Measurements from ENCODE around the gene TNFAIP8L3.
"Not testable (repeated sequence)": the region's sequence is repeated elsewhere in the genome, so short reads cannot be mapped to it uniquely, and the experiment has no call there.

Gene TNFAIP8L3

DNA sequence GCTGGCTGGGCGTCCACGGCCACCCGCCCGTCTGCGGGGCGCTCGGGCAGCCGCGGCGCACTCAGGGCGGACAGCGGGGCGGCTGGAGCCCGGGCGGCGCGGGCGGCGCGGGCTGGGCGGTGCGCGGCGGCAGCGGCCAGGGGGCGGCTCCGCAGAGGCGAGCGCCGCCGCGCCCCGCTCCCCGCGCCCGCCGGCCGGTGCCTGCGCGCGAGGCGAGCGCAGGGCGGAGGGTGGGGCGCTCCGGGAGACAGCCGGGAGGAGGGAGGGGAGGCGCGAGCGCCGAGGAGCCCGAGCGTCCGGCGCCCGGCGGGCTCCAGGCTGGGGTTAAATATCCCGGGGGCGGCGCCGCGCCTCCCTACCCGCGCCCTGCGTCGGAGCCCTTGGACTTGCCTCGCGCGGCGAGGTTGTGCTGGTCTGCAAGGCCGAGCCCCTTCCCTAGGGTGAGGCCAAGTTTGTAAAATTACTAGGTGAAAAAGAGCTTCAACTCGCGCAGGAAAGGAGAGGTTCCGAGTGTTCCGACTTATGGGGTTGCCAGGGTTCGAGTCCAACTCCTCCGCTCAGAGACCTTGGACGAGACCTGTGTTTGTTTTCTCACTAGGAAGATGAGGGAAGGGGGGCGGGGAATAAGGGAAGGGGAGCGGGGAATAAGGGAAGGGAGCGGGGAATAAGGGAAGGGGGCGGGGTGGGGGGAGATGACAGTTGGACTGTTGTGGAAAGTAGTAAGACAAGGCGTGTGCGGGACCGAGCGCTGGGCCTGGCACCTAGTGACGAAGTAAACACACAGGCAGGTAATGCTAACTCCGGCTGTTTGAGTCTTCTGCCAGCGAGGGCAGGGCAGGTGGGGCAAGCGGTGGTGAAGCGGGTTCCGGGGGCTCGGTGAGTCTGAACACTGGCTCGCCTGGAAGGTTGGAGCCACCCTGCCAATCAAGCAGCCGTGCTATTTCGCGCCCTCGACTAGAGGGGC is at the start of gene TNFAIP8L3:
TSS of gene TNFAIP8L3 (minus strand) at position 301 of the 964 bp plus-strand sequence. CDS start 311 bp downstream, outside the sequence.
- DNase-seq (ENCODE audit: low read depth, low spot score), result no peak

DNA sequence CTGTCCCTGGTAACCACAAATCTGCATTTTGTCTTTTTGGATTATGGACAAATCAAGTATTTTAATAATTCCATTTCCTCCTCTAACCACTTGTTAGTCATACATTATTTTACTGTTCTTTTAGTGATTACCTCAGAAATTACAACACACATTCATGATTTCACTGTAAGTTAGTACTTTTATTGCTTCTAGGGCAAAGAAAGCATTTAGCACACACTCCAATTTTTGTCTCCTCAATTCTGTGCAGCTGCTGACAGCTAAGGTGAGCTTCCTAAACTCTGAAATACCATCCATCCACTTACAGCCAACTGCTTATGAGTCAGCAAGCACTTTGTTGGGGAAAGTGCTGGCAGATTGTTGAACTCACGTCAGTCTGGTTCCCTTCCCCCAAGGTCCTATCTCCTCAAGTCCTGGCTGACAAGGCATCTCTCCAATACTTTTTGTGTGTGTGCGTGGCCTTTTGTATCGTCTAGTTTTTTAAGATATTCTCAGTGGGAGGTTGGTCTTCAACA is 49.4 kb upstream of the TNFAIP8L3 start:
- DNase-seq (ENCODE audit: low read depth, low spot score), result no peak

DNA sequence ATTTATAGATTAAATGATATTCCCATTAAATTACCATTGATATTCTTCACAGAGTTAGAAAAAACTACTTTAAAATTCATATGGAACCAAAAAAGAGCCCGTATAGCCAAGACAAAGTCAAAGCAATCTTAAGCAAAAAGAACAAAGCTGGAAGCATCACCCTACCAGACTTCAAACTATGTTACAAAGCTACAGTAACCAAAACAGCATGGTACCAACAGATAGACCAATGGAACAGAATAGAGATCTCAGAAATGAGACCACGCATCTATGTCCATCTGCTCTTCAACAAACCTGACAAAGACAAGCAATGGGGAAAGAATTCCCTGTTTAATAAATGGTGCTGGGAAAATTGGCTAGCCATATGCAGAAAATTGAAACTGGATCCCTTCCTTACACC is 45.6 kb upstream of the TNFAIP8L3 start:
- not testable (repeated sequence) for DNase-seq (ENCODE audit: low read depth, low spot score)

DNA sequence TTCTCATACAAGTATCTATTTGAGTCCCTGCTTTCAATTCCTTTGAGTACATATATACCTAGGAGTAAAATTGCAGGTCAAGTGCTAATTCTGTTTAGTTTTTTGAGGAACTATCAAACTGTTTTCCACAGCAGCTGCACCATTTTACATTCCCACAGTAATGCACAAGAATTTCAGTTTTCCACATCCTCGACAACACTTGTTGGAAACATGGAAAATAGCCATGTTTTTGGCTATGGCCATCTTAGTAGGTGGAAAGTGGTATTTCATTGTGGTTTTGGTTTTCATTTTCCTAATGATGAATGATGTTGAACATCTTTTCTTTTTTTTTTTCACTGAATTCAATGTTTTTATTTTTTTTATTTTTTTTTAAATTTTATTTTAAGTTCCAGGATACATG is 44.4 kb upstream of the TNFAIP8L3 start:
- DNase-seq (ENCODE audit: low read depth, low spot score), result no peak

DNA sequence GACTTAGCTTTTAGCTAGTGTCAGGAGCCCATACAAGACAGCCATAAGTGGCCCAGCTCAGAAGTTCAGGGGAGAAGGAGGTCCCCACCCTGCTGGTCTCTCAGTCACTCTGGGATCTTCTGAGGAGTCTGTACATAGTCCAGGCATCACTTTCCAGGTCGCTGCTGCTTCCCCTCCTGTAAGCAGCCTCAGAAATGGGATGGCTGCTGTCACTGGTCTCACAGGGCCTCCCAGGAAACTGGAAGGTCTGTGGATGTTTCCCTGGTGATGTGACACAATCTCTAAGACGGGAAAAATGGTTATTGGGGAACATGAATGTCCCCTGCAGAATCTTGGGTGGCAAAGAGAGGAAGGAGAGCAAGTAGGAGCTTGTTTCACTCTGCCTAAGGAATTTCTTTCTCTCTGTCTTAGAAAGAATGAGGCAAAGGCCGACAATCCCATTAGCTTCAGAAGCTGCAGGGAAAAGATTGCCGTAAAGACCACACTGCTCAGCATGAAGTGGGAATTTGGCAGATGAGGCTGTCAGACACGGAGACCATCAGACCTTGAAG is 43.2 kb upstream of the TNFAIP8L3 start:
- no peak for DNase-seq (ENCODE audit: low read depth, low spot score)

DNA sequence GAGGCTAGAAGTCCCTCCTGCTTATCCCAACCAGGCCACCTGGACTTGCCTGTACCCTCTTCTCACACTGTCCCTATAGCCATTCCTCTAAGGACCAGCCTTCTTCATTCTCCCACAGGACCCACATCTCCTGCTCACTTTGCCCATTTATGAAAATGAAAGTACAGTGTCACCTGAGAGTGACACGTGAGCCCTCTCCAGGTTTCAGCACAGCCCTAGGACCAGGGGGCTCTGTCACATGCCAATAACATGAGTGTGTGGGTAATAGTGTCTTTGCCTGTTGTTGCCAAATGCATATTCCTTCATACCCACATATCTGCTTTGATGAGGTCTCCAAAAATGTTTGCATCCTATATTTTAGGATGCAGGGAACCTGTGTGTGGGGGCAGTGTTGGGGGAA is 42.3 kb upstream of the TNFAIP8L3 start:
- no peak for DNase-seq (ENCODE audit: low read depth, low spot score)

DNA sequence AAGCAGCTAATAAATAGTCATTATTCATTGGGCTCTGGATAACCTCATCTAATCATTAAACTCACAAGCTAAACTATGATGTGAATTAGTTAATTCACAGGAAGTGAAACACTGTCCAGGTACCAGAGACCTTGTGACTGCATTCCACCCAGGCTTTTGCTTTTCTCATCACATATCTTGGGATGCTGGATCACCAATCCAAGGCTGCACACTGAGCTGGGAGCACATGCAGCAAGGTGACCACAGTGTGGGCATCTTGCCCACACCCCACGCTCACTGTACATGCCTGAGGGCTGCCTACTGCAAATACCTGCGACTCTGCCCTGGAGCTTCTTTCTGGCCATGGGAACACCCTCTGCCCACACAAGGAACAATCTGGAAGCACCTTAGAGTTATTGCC is 40.6 kb upstream of the TNFAIP8L3 start:
- no peak for DNase-seq (ENCODE audit: low read depth, low spot score)

DNA sequence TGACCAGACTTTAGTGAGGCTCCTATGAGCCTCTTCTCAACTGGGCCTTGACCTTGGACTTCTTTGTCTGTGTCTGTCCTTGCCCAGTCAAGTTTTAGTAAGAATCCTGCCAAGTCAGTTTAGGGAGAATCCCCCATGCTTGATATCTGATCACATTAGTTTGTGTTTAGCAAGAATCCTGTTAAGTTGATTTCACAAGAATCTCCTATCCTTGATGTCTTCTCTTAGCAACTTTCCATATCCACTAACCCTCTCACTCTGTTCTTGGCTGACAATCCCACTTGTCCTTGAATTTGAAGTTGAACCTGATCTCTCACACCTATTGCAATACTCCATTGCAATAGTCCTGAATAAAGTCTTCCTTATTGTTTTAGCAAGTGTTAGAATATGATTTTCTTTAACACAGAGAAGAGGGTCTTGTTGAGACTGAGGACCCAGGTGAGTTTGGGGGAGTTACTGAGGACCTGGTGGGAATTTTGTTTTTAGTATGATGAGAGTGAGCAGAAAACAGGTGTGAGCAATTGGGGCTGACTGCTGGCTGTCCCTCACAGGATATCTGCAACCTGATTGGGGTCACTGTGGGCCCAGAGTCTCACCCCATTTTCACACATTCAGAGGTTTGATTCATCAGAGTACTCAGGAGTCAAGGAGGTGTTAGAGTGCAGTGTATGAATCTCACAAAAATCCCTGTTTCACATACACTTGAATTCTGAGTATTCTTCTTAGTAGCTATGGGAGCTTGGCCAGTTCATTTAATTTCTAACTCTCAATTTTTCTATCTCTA is 39.9 kb upstream of the TNFAIP8L3 start:
- no peak for DNase-seq (ENCODE audit: low read depth, low spot score)

DNA sequence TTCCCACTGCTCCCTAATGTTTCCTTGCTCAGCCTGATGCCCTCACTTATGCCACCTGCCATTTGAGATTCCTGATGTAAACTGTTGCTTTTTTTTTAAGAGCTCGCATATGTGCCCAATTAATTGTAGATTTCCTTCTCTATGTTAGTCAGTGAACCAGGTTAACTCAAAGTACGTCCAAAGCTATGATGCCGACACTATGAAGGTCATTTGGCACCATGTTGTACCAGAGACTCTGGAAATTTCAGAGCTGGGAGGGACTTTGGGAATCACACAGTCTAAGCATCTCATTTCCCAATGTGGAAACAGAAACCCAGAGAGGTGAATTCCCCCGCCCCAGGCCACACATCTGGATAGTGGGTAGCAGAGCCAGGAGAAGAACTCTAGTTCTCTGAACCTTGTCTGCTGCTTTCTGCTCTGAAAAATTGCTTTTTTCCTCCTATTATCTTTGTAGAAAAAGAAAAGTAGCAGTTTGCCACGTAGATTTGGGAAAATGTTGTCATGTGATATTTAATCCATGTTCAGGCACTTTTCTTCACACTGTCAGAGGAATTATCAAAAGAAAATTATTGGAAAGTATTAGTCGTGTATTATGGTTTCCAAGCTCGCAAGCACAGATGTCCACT is 38.5 kb upstream of the TNFAIP8L3 start:
- DNase-seq (ENCODE audit: low read depth, low spot score), result no peak

DNA sequence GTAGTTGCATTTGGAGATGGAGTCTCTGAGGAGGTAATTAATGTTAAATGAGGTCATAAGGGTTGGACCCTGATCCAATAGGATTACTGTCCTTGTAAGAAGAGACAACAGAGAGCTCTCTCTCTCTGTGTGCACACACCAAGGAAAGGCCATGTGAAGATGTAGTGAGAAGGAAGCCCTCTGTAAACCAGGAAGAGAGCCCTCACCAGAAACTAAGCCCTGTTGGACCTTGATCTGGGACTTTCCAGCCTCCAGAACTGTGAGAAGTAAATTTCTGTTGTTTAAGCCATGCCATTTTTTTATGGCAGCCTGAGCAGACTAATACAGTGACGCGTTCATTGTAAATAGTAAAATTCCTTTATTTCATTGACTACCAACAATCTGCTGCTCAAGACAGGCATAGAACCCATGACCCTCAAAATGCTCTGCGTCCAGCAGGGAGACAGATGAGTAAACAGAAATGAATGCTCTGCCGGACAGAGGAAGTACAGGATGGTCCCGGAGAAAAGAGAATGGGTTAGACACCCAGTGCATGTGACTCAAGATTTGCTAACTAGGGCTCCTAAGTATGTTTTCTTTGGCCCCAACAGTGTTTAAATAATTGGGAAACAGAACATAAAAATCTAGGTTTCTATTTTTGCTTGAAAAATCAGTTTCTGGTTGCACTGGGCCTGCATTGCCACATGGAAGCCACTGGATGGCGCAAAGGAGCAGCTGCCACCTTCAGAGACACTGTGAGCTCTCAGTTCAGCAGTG is 37.9 kb upstream of the TNFAIP8L3 start:
- DNase-seq (ENCODE audit: low read depth, low spot score), result no peak

DNA sequence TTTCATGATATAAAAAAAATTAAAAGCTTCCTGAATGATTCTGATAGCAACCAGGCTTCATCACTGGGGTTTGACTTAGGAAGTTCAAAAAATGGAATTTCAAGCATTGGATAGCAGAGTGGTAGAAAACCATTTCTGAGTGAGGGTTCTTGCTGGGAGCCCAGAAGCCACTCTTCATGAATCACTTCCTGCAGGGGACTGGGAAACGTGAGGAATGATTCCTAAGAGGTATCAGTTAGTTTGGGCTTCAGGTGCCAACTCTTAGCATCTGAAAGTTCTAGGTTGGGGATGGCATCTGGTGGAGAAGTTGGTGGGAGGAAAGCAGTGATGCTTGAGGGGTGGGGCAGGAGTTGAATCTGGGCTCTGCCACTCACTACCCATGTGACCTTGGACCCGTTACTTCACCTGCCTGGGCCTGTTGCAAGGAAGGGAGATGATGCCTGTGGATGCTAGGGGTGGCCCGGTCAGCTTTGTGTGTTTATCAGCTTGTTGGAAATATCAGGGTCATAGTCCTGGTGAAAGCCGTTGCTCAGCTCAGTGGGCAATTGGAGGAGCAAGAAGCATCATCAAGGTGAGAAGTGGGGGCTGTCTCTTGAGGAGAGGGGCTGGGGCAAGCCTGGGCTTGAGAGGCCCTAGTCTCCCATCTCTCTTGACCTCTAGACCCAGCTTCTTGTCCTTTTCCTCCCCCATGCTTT is 37.0 kb upstream of the TNFAIP8L3 start:
- DNase-seq (ENCODE audit: low read depth, low spot score), result no peak

DNA sequence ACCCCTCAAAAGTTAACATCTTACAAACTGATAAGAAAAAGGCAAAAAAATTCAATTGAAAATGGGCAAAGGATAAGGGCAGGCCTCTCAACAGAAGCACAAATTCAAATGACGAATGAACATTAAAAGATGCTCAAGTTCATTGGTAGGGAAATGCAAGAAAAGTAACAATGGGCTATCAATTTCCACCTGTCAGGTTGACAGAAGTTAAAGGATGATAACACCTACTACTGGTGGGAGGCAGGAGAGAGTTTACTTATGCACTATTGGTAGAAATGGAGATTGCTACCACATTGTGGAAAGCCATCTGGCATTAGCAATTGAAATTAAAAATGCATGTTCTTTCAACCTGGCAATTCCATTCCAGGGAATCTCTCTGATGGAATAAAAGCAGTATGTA is 35.6 kb upstream of the TNFAIP8L3 start:
- no peak for DNase-seq (ENCODE audit: low read depth, low spot score)

DNA sequence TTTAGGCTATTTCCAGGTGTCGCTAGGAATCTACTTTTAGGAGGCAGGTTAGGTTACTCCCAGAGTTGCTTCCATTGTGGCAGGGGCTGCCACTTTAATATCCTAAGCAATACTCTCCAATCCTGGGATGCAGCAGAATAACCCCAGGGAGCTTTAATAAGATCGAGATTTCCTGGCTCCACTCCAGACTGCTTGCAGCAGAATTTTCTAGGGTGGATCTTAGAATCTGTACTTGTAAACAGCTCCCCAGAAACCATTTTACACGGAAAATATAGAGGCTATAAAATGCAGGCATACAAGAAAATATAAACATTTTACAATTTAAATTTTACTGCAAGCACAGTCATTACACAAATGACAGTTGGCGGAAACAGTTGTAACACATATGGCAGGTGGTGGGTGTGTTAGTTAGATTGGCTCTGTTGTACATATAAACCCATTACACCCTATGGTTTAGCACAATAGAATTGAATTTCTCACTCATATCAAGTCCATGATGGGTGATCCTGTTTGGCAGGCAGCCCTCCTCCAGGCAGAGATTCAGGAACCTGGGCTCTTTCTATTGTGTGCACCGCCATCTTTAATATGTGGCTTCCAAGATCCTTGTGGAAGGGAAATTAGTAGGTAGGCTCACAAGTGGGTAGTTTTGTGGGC is 35.0 kb upstream of the TNFAIP8L3 start:
- DNase-seq (ENCODE audit: low read depth, low spot score), result no peak

DNA sequence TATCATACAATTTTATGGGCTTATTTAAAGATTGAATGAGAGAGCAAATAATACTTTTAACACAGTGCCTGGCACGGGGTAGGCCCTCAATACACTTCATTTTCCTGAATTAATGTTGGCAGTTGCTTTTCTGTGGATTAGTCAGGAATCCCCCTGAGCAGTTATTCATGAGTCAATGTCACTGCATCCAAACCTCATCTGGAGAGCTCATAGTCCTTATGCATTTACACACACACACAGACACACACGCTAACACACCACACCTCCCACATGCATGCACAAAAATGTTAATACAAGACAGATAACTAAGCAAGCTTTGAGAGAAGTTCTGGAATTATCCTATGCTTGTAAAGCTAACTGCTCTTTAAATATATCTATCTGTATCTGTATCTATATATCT is 34.0 kb upstream of the TNFAIP8L3 start:
- no peak for DNase-seq (ENCODE audit: low read depth, low spot score)

DNA sequence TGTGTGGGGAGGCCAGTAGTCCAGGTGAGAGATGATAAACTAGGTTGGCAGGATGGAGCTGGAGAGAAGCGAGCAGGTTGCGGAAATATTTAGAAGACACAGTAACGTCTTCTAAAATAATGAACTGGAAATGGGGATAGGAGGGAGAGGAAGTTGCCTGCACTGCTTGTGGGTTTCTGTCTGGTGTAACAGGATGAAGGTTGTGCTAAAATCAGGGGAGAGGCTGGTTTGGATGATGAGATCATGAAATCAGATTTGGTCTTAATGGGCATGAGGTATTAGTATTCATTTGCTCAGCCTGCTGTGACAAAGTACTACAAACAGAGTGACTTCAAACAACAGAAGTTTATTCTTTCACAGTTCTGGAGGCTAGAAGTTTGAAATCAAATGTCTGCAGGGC is 32.1 kb upstream of the TNFAIP8L3 start:
- DNase-seq (ENCODE audit: low read depth, low spot score), result no peak

DNA sequence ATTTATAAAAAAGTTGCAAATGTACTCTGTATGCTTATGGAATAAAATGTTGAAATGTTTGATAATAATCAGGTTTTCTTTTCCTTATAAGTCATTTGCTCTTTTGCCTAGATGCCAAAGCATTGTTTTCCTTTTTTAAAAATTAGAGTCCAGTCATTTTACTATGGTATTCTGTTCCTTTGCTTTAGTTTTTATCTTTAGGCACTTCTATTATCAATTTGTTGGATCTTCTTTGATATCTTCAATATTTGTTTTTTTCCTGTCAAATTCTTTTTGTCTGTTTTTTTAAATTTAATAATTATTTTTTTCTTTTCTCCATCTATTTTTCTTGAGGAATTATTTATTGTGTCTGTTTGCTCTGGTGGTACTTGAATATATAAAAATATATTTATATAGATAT is 28.3 kb upstream of the TNFAIP8L3 start:
- DNase-seq (ENCODE audit: low read depth, low spot score), result not testable (repeated sequence)

DNA sequence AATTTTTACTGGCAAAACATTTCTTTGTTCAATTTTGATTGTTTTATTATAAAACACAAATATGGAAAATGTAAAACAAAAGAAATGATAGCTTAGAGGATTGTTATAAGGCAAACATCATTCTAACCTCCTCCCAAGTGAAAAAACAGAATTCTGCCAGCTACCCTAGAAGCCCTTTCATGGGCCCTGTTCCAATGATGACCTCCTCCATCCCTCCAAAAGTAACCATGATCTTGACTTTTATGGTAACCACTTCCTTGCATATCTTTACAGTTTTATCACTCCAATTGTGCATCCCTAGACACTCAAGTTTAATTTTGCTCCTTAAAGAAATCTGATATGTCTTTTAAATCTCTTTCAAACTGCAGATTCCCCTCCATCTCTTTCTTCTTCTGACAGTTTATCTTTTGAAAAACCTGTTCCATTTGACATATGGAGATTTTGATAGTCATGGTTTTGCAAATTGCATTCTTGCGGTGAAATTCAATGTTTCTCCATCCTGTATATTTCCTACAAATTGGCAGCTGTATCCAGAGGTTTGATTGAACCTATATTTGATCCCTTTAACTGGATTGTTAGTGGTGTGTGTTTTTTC is 27.0 kb upstream of the TNFAIP8L3 start:
- DNase-seq (ENCODE audit: low read depth, low spot score), result no peak

DNA sequence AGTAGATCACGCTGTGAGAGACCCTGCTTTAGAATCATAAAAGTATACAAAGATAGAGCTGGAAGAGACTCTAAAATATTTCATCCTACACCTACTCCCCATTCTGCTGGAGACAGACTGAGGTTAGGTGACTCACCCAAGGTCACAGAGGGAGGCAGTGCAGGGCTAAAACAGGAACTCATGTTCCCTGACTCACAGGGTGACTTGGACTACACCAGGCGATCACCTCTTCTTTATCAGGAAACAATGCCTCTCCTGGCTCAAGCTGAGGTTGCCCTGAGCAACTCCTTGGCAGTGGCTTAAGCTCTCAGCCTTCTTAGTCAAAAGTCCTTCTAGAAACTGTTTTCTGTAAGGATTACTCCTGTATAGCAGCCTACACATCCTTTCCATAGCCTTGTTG is 26.4 kb upstream of the TNFAIP8L3 start:
- DNase-seq (ENCODE audit: low read depth, low spot score), result no peak

DNA sequence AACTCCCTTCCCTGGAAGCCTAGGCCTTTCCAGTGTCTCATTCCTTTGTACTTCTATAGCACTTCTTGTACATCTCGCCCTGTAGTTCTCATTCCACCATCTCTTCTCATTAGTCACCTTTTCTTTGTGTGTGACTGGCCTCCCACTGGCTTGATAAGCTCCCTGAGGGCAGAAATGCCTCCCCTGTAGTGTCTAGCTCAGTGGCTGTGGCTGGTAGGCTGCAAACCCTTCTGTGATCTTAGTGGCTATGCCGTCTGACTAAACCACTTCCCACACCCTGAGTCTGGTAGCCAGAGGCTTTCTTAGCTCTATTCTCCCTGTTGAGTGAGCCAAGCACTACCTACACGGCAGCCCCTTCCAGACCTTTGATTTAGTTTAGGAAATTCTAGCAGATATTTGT is 24.4 kb upstream of the TNFAIP8L3 start:
- DNase-seq (ENCODE audit: low read depth, low spot score), result no peak

Data from iPS DF 19.7 (cell line).